NCI-H187 treated with DMSO at 0.1 percent for 48 hours (cell line): ENCODE measurements around the gene LURAP1L.

Experiments used
- DNase-seq: peaks from one replicate; lab custom pipeline; 2025; lab: John Stamatoyannopoulos, UW

Gene LURAP1L

GRCh38 chr9:12776513-12777055 is 1.8 kb downstream of the LURAP1L start:
- no peak for DNase-seq

- no peak for DNase-seq
Measured at GRCh38 chr9:12777121-12778022, 2.6 kb downstream of the LURAP1L start.

GRCh38 chr9:12778389-12778788 is 3.6 kb downstream of the LURAP1L start:
- no peak for DNase-seq

- no peak for DNase-seq
Measured at GRCh38 chr9:12781226-12781733, 6.5 kb downstream of the LURAP1L start.

GRCh38 chr9:12783767-12784460 is 9.1 kb downstream of the LURAP1L start:
- no peak for DNase-seq

- DNase-seq = no peak
Measured at GRCh38 chr9:12784461-12785259, 9.8 kb downstream of the LURAP1L start.

- DNase-seq = no peak
Measured at GRCh38 chr9:12785260-12785770, 10.5 kb downstream of the LURAP1L start.

GRCh38 chr9:12785941-12786340 is 11.1 kb downstream of the LURAP1L start:
- no peak for DNase-seq

- DNase-seq = no peak
Measured at GRCh38 chr9:12790001-12790400, 15.2 kb downstream of the LURAP1L start.

GRCh38 chr9:12790883-12791282 is 16.1 kb downstream of the LURAP1L start:
- DNase-seq = no peak

GRCh38 chr9:12794101-12794799 is 19.4 kb downstream of the LURAP1L start:
- no peak for DNase-seq

GRCh38 chr9:12796601-12797000 is 21.8 kb downstream of the LURAP1L start:
- no peak for DNase-seq

- no peak for DNase-seq
Measured at GRCh38 chr9:12797037-12797436, 22.2 kb downstream of the LURAP1L start.

- DNase-seq = no peak
Measured at GRCh38 chr9:12798066-12798770, 23.4 kb downstream of the LURAP1L start.

- no peak for DNase-seq
Measured at GRCh38 chr9:12801187-12801586, 26.4 kb downstream of the LURAP1L start.

- DNase-seq = no peak
Measured at GRCh38 chr9:12801663-12802062, 26.8 kb downstream of the LURAP1L start.

- DNase-seq = no peak
Measured at GRCh38 chr9:12802093-12802492, 27.3 kb downstream of the LURAP1L start.

- no peak for DNase-seq
Measured at GRCh38 chr9:12808569-12808968, 33.7 kb downstream of the LURAP1L start.

- DNase-seq = no peak
Measured at GRCh38 chr9:12809720-12810119, 34.9 kb downstream of the LURAP1L start.

GRCh38 chr9:12811935-12812334 is 37.1 kb downstream of the LURAP1L start:
- DNase-seq = no peak
